Thyroid gland (tissue), 4 donors: ENCODE measurements around the gene CD72.

Source experiments
- POLR2A ChIP-seq, 2 donors: fragments of 450-650 bp; IDR thresholded peaks; one replicate each; pipeline ENCODE4 v1.6.1; 2017; ENCODE audit warnings: antibody characterized with exemption in 2 of 2, mild to moderate bottlenecking in 2 of 2, moderate library complexity in 1 of 2
- TF ChIP-seq, protein P1 (sequence below), 6 experiments: fragments of 200-600 bp in 3 of 6; fragments of 450-650 bp in 3 of 6; sonication (generic) in 3 of 6; IDR thresholded peaks; one replicate each; pipeline ENCODE4 v1.5.1; 2016 to 2019; ENCODE audit warnings: antibody characterized with exemption in 6 of 6, mild to moderate bottlenecking in 2 of 6, inconsistent platforms in 1 of 6, moderate library complexity in 1 of 6

DNA sequence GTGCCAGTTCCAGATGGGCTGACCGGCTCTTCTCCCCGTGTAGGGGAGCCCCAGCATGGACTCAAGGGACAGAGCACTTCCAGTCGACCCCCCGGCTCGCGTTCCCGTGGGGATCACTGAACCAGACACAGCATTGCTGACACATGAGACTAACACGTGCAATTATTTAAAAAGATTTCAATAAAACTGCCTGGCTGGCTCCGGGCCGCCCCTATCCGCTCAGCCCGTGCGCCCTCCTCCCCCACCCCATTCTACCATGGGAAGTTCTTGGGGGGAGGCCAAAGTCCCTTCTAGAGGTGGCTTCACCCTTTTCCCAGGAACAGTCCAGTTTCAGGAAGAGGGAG, 8.4 kb downstream of the CD72 start:
- TF ChIP-seq, protein P1, sequence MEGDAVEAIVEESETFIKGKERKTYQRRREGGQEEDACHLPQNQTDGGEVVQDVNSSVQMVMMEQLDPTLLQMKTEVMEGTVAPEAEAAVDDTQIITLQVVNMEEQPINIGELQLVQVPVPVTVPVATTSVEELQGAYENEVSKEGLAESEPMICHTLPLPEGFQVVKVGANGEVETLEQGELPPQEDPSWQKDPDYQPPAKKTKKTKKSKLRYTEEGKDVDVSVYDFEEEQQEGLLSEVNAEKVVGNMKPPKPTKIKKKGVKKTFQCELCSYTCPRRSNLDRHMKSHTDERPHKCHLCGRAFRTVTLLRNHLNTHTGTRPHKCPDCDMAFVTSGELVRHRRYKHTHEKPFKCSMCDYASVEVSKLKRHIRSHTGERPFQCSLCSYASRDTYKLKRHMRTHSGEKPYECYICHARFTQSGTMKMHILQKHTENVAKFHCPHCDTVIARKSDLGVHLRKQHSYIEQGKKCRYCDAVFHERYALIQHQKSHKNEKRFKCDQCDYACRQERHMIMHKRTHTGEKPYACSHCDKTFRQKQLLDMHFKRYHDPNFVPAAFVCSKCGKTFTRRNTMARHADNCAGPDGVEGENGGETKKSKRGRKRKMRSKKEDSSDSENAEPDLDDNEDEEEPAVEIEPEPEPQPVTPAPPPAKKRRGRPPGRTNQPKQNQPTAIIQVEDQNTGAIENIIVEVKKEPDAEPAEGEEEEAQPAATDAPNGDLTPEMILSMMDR (IDR thresholded peaks at IDR 0.05) = no peak
- TF ChIP-seq POLR2A (IDR thresholded peaks at IDR 0.05) = no peak
